NCI-H2196 treated with DMSO at 0.1 percent for 48 hours (cell line): ENCODE measurements around the gene TNFRSF18.

ENCODE experiments used
- DNase-seq: peaks from one replicate; lab custom pipeline; 2025; ENCODE audit not compliant: unreplicated experiment; lab: John Stamatoyannopoulos, UW

TNFRSF18 gene

GRCh38 chr1:1228596-1229321, 22.4 kb upstream of the TNFRSF18 start:
- no peak for DNase-seq

DNA sequence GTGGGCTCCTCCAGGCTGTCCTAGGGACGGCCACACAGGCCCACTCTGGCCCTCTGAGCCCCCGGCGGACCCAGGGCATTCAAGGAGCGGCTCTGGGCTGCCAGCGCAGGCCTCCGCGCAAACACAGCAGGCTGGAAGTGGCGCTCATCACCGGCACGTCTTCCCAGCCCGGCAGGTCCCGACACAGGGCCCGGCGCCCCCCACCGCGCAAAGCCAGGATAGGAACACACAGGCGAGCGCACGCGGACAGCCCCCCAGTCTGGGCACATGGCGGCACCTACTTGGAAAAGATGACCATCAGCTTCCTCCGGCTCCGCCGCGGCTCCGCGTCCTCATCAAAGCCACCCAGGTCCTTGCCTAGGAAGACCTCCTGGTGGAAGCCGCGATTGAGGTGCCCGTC, 21.8 kb upstream of the TNFRSF18 start:
- no peak for DNase-seq

GRCh38 chr1:1227386-1227785, 21.0 kb upstream of the TNFRSF18 start:
- DNase-seq = no peak

- no peak for DNase-seq
These were observed 20.4 kb upstream of the TNFRSF18 start for GRCh38 chr1:1226566-1227362.

DNA sequence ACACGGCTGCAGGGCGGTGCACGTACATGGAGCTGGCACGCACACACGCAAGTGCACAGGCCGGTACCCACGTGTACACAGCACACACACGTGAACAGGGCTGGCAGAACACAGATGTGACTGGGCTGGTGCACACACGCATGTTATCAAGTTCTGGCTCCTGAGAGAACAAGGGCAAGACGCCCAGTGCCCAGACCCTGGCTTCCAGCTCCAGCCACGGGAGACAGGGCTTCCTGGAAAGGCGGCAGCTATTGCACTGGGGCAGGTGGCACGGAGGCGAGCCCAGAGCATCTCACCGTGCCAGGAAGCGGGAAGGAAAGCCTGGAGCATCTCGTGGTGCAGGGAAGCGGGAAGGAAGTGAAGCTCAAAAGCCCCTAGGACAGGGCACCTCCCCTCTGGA, 19.5 kb upstream of the TNFRSF18 start:
- no peak for DNase-seq

DNA sequence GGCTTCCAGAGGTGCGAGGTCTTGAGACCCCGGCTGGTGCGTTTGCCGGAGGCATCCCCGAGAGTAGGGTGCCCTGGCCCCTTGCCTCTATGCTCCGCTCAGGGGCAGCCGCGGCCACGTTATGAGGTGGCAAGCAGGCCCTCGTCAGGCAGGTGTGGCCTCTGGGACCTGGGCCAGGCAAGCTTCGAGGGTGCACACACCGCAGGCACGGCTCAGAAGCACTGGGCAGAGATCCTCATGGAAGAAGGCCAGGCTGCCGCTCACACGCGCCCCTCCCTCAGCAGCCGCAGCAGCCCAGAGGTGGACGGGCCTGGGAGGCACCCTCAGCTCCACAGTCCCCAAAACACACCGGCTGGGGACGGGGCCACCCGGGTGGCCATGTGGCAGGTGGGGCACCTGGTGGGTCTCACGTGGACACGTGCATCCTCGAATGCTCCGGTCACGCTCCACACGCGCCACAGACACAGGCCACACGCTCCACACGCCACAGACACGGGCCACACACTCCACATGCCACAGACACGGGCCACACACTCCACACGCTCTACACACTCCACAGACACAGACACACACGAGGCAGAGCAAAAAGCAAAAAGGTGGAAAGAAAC, 18.9 kb upstream of the TNFRSF18 start:
- DNase-seq = peak; percentile 68

GRCh38 chr1:1223891-1224290, 17.5 kb upstream of the TNFRSF18 start:
- DNase-seq = no peak

GRCh38 chr1:1223321-1223720, 16.9 kb upstream of the TNFRSF18 start:
- DNase-seq = no peak

DNA sequence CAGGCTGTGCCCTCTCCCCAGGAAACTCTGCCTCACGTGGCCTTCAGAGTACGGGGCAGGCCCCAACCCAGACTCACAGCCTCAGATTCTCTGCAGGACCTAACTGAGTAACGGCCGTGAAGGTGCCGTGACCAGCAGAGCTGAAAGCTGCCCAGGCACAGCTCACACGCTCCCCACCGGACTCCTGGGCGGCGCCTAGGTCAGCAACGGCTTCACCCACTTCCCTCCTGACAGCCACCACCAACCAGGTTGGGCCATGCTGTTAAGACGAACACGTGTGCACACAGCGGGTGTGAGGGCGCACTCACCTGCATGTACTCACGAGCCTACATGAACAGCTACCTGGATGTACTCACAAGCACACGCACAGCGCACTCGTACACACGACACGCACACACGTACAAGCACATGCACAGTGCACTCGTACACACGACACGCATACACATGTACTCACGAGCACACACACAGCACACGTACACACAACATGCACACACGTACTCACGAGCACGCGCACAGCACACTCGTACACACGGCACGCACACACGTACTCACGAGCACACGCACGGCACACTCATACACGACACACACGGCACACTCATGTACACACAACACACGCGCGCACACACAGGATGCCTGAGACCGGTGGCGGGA, 16.3 kb upstream of the TNFRSF18 start:
- DNase-seq = no peak

GRCh38 chr1:1221887-1222574, 15.6 kb upstream of the TNFRSF18 start:
- DNase-seq = no peak

DNA sequence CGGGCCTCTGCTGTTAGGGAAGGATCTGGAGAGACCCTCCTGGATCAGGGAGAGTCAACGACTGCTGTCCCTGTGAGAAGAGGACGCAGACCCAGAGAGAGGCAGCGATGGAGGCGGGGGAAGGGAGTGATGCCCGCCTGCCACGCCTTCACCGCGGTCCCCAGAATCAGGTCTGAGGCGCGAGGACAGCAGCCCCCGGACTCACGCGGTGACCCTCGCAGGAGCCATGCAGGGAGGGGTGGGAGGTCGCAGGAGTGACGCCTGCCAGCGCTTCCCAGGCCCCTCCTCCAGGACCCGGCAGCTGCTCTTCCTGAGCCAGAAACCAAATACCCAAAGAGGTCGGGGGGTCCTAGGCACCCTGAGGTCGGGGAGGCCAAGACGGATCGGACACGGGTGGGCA, 13.8 kb upstream of the TNFRSF18 start:
- DNase-seq = no peak

- DNase-seq = no peak
These were observed 12.9 kb upstream of the TNFRSF18 start for GRCh38 chr1:1219341-1219740.

- DNase-seq = no peak
These were observed 12.3 kb upstream of the TNFRSF18 start for GRCh38 chr1:1218524-1219200.

GRCh38 chr1:1217621-1218523, 11.5 kb upstream of the TNFRSF18 start:
- DNase-seq = no peak

DNA sequence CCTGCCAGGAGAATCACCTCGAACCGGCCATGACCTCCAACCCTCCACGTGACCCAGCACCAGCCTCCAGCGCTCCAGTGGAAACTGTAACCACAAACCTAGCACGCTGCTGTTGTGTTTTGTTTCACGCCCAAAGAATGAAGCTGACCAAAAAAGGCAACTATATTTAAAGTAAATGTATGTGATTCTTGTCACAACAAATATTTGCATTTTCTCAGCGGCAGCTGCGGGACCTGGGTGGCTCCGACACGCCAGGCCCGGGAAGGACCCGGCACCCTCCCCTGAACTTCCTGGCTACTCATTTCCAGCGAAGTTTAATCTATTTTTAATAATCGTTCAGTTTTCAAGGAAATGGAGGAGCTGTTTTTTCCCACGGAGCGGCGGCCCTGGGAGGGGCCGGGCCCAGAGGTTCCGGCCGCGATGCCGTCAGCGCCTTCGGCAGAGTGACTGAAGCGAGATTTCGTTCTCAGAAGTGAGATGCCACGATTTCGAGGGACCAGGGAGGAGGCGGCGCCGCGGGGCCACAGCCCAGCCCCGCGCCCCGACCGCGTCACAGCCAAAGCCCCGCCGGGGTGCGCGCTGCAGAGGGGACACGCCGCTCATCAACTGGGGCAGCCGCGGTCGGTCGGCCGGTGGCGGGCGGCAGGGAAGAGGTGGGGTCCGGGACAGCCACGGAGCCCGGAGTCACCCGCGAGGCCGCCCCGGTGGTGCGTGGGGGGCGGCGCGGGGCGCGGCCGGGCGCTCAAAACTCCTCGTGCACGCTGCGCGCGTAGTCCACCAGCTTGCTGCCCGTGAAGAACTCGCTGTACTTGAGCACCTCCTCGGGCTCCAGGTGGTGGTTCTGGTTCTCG, 10.6 kb upstream of the TNFRSF18 start:
- DNase-seq = no peak

DNA sequence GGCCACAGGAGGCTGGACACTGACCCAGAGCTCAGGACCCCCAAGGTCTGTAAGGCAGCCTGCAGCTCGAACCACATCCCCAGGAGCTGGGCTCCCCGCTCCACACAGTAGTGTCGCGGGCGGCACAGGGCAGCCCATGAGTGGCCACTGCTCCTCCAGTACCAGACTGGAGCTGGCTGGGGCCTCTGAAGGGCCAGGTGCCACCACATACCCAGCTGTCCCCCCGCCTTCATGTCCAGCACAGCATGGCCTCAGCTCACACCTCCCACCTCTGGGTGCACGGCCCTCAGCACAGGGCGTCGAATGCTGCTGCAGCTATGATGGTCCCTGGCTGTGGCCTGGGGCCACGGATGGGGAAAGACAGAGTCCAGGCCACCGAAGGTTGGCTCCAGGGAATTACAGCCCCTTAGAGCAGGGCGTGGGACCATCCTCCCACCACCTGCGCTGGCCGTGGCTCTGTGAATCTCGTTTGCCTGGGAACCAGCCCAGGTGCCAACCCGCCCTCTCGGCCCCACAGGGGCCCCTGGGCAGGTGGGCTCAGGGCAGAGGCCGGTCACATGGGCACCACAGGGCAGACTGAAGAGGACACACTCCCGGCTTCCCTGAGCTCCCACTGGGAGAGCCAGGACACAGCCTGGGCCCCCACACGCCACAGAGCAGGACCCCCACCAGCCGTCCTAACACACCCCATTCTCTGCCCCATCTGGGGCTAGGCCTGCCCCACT, 9.7 kb upstream of the TNFRSF18 start:
- no peak for DNase-seq

DNA sequence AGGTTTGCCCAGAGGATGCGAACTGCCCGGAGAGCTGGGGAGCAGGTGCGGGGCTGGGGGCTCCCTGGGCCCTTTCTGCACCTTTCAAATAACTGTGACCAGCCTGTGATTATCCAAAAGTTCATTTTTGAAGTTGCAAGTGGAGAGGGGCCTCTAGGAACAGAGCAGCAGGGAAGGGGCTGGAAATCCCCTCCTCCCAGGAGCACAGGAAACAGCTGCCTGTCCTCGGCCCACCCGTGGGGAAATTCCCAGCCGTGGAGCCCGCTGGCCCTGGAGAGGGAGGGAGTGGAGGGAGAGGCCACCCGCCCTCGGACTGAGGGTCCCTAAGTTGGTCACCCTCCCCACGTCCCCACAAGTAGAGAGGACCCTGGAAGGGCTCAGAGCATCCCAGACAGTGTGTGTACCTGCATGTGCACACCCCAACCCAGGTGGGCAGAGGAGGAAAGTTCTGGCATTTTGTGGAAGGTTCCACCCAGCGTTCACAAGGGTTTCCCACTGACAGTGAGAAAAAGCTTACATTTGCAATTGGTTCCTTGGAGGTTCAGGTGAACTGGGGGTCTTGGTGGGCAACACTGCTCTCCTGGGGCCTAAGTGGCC, 8.8 kb upstream of the TNFRSF18 start:
- DNase-seq = no peak
